NB4 (cell line): Measurements from ENCODE around the gene NDOR1.
A peak's percentile ranks its signal among the peaks of the same experiment; 100 is the strongest.

Experiments used
- DNase-seq: peaks from one replicate; pipeline ENCODE4 v3.0.0; 2010; ENCODE audit warnings: low read depth
- H3K4me3 ChIP-seq: one replicate; pipeline ENCODE4 v1.5.1; 2011; ENCODE audit warnings: mild to moderate bottlenecking, low read depth, low read length, moderate library complexity
- CTCF ChIP-seq: IDR thresholded peaks from one replicate; pipeline ENCODE4 v1.5.1; 2012; ENCODE audit warnings: low read depth, low read length
- MYC ChIP-seq: IDR thresholded peaks from 2 replicates; pipeline ENCODE4 v1.6.1; 2011; ENCODE audit warnings: low read depth, low read length
- POLR2A ChIP-seq: IDR thresholded peaks from 2 replicates; pipeline ENCODE4 v1.6.1; 2011; ENCODE audit warnings: mild to moderate bottlenecking; ENCODE audit not compliant: insufficient read length; ENCODE audit errors: extremely low read depth
- TF ChIP-seq, protein P1 (sequence below): IDR thresholded peaks from 2 replicates; pipeline ENCODE4 v1.6.1; 2011; ENCODE audit warnings: low read depth, low read length

NDOR1 gene

GRCh38 chr9:137167747-137168572, 37.5 kb upstream of the NDOR1 start:
- peak; percentile 50 for DNase-seq
- TF ChIP-seq MYC (no peak), POLR2A (no peak), CTCF (no peak)
- TF ChIP-seq, protein P1, sequence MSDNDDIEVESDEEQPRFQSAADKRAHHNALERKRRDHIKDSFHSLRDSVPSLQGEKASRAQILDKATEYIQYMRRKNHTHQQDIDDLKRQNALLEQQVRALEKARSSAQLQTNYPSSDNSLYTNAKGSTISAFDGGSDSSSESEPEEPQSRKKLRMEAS: no peak
- no peak overlapping the region for H3K4me3 ChIP-seq

DNA sequence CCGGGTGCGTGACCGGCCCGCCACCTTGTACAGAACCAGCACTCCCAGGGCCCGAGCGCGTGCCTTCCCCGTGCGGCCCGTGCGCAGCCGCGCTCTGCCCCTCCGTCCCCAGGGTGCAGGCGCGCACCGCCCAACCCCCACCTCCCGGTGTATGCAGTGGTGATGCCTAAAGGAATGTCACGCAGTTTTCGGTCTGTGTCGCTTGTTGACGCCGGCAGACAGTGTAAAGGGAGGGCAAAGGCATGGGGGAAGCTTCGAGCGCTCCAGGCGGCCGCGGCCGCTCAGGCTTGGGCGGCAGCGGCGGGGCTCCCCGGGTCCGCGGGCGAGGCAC, 37.0 kb upstream of the NDOR1 start:
- DNase-seq: no peak
- no peak for TF ChIP-seq MYC
- TF ChIP-seq, protein P1: no peak
- no peak for TF ChIP-seq CTCF
- no peak for TF ChIP-seq POLR2A
- H3K4me3 ChIP-seq: no peak overlapping the region

GRCh38 chr9:137168904-137169856, 36.3 kb upstream of the NDOR1 start:
- H3K4me3 ChIP-seq: no peak overlapping the region
- TF ChIP-seq CTCF: no peak
- TF ChIP-seq MYC: no peak
- no peak for TF ChIP-seq POLR2A
- TF ChIP-seq, protein P1: no peak
- DNase-seq: peak; percentile 32

DNA sequence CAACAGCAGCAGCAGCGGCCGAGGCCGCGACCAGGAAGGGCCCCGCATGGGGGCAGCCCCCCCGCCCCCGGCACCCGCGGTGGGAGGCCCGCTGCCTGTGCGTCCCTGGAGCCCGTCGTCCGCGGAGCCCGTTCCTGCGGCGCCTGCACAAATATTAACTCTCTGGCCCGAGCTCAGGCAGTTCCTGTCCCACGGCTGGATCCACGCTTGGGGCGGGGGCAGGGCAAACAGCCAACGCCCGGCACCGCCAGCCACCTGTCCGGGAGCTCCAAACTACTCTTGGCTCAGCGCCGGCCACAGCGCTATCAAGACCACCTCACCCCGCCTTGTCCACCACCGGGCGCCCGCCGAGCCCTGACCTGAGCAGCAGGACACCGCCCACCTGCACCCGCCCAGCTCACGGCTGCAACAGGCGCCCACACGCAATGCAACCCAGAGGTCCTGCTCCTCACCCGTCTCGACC, 35.6 kb upstream of the NDOR1 start, which contains the start of gene LRRC26:
Gene LRRC26, minus strand, starts transcription at position 156 of the 463 bp plus-strand sequence. Its CDS starts 108 bp downstream, at position 48.
- H3K4me3 ChIP-seq: no peak within 1 kb of the TSS
- DNase-seq: no peak
- TF ChIP-seq, protein P1: no peak
- TF ChIP-seq MYC (no peak), POLR2A (no peak), CTCF (no peak)

- TF ChIP-seq POLR2A (no peak), MYC (no peak), CTCF (no peak)
- TF ChIP-seq, protein P1: no peak
- H3K4me3 ChIP-seq: no peak overlapping the region
- no peak for DNase-seq
Observed at GRCh38 chr9:137170486-137171148, 34.9 kb upstream of the NDOR1 start.
